Calu3 (cell line): ENCODE results near the gene GBA3. TPM values are rescaled to one million over a fixed set of nuclear protein-coding genes. Genes with fewer than 3 reads are reported as not detected.

Experiments used
- BruUV-seq: library from RNA; stranded (reverse); fragments of 400-500 nt; replicated peaks from 2 replicates; lab custom pipeline; 2021; lab: Mats Ljungman, UMichigan
- CTCF ChIA-PET: fragments of 300-600 bp; sonication (Branson Sonifier 250); formaldehyde crosslinking; loops from one replicate; lab custom pipeline; 2022; ENCODE audit warnings: antibody characterized with exemption; lab: Charles Lee
- DNase-seq: peaks from one replicate; pipeline ENCODE4 v3.0.0; 2022
- H3K27ac Mint-ChIP-seq: one replicate; pipeline ENCODE4 v1.8.0; 2022; ENCODE audit warnings: mixed read lengths; ENCODE audit not compliant: unreplicated experiment
- H3K27me3 Mint-ChIP-seq: one replicate; pipeline ENCODE4 v1.8.0; 2022; ENCODE audit warnings: mixed read lengths; ENCODE audit not compliant: unreplicated experiment
- H3K36me3 Mint-ChIP-seq: one replicate; pipeline ENCODE4 v1.8.0; 2022; ENCODE audit warnings: mild to moderate bottlenecking, moderate library complexity, mixed read lengths; ENCODE audit not compliant: insufficient read depth, unreplicated experiment
- H3K4me1 Mint-ChIP-seq: one replicate; pipeline ENCODE4 v1.8.0; 2022; ENCODE audit warnings: mild to moderate bottlenecking, low read depth, mixed read lengths; ENCODE audit not compliant: unreplicated experiment
- H3K4me3 Mint-ChIP-seq: one replicate; pipeline ENCODE4 v1.8.0; 2022; ENCODE audit warnings: mild to moderate bottlenecking, low read depth, moderate library complexity, mixed read lengths; ENCODE audit not compliant: unreplicated experiment
- H3K9me3 Mint-ChIP-seq: one replicate; pipeline ENCODE4 v1.8.0; 2022; ENCODE audit warnings: low read depth, mixed read lengths; ENCODE audit not compliant: unreplicated experiment
- intact Hi-C: fragments of 100-400 bp; cut with micrococcal nuclease; formaldehyde crosslinking; loops from one replicate; pipeline ENCODE4 v1.10.0; 2022; ENCODE audit not compliant: unreplicated experiment
- total RNA-seq: library from RNA; stranded (reverse); gene quantifications from 2 replicates; pipeline ENCODE4 v1.2.3, GENCODE V29; 2022
- TF ChIP-seq, protein P1 (sequence below): fragments of 200-600 bp; IDR thresholded peaks from one replicate; pipeline ENCODE4 v1.8.0; 2022; ENCODE audit warnings: antibody characterized with exemption; ENCODE audit not compliant: unreplicated experiment

The GBA3 gene
- total RNA-seq, 1 experiment from 2014 or later = 0.21 TPM

DNA sequence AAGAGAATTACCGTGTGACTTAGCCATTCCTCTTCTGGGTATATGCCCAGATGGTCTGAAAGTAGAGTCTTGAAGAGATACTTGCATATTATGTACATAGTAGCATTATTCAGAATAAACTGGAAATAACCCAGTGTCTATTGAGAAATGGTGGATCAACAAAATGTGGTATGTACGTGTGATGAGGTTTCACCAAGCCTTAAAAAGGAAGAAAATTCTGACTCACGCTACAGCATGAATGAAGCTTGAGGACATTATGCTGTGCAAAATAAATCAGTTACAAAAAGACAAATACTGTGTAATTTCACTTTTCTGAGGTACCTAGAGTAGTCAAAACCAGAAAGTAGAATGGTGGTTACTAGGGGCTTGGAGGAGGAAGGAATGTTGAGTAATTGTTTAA is 37.3 kb downstream of the GBA3 start:
- Mint-ChIP-seq H3K27ac (no peak overlapping the region), H3K36me3 (no peaks in the 10 kb centered on the region), H3K4me3 (no peak overlapping the region), H3K4me1 (no peaks in the 10 kb centered on the region), H3K9me3 (no peaks in the 10 kb centered on the region), H3K27me3 (no peaks in the 10 kb centered on the region)
- no TSS peak for BruUV-seq
- TF ChIP-seq, protein P1, sequence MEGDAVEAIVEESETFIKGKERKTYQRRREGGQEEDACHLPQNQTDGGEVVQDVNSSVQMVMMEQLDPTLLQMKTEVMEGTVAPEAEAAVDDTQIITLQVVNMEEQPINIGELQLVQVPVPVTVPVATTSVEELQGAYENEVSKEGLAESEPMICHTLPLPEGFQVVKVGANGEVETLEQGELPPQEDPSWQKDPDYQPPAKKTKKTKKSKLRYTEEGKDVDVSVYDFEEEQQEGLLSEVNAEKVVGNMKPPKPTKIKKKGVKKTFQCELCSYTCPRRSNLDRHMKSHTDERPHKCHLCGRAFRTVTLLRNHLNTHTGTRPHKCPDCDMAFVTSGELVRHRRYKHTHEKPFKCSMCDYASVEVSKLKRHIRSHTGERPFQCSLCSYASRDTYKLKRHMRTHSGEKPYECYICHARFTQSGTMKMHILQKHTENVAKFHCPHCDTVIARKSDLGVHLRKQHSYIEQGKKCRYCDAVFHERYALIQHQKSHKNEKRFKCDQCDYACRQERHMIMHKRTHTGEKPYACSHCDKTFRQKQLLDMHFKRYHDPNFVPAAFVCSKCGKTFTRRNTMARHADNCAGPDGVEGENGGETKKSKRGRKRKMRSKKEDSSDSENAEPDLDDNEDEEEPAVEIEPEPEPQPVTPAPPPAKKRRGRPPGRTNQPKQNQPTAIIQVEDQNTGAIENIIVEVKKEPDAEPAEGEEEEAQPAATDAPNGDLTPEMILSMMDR = no peak
- CTCF ChIA-PET = no interaction called here
- DNase-seq = no peak
- intact Hi-C loops = no loop called here

DNA sequence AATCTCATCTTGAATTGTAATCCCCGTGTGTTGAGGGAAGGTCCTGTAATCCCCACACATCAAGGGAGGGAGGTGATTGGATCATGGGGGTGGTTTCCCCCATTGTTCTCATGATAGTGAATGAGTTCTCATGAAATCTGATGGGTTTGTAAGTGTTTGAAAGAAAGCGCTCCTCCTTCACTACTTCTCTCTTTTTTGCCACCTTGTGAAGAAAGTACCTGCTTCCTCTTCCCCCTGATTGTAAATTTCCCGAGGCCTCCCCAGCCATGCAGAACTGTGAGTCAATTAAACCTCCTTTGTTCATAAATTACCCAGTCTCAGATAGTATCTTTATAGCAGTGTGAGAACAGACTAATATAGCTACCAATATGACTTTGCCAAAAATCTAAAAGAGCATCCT is 41.1 kb downstream of the GBA3 start:
- no TSS peak for BruUV-seq

DNA sequence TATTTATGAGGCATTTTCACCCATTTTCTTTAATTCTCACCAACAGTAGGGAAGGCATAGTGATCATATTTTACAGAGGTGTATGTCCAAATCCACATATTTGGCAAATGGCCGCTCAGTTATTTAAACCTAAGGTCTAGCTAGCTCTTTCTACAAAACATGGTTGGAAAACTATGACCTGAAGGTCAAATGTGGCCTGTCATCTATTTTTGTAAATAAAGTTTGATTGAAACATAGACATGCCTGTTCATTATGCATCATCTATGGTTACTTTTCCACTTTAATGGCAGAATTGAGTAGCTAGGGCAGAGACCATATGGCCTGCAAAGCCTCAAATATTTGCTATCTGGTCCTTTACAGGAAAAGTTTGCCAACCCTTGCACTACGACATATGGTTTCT is 44.2 kb downstream of the GBA3 start:
- Mint-ChIP-seq H3K27me3 (no peaks in the 10 kb centered on the region), H3K4me1 (no peaks in the 10 kb centered on the region), H3K36me3 (no peaks in the 10 kb centered on the region), H3K9me3 (peaks cover 3% of the 10 kb centered on the region), H3K27ac (no peak overlapping the region), H3K4me3 (no peak overlapping the region)
- no TSS peak for BruUV-seq
- no peak for DNase-seq
- TF ChIP-seq, protein P1 = no peak
- CTCF ChIA-PET = no interaction called here
- intact Hi-C loops = no loop called here

More for the DNA sequence above, 41.1 kb downstream of the GBA3 start:
- DNase-seq = no peak
- Mint-ChIP-seq H3K36me3 (no peaks in the 10 kb centered on the region), H3K9me3 (no peaks in the 10 kb centered on the region), H3K4me1 (no peaks in the 10 kb centered on the region), H3K27me3 (no peaks in the 10 kb centered on the region), H3K27ac (no peak overlapping the region), H3K4me3 (no peak overlapping the region)
- intact Hi-C loops = no loop called here
- CTCF ChIA-PET = no interaction called here
- TF ChIP-seq, protein P1 = no peak

DNA sequence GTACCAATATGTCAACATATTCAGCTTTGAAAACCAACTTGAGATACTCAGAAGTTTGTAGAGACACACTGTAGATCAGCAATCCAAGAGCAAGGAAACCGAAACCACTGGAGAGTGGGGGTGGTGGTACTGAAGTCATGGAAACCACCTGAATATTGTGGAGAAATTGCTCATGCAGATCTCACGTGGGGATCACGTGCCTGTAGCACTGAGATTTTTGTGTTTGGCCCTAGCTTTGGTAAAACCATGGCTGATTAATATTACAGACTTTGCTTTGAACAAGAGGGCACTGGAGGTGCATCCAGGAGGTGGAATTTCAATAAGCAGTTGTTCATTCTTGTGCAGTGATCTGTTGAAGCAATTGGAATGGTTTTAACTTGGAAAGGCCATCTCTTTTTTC is 47.2 kb downstream of the GBA3 start:
- DNase-seq = no peak
- TF ChIP-seq, protein P1 = no peak
- Mint-ChIP-seq H3K4me3 (no peak overlapping the region), H3K27ac (no peak overlapping the region), H3K27me3 (peaks cover 11% of the 10 kb centered on the region), H3K36me3 (no peaks in the 10 kb centered on the region), H3K9me3 (peaks cover 3% of the 10 kb centered on the region), H3K4me1 (no peaks in the 10 kb centered on the region)
- CTCF ChIA-PET = no interaction called here
- BruUV-seq = no TSS peak
- intact Hi-C loops = no loop called here
